ENCODE results near the gene ERBB3. TPM values are rescaled to one million over a fixed set of nuclear protein-coding genes. Genes with fewer than 3 reads are reported as not detected.

ERBB3 gene
- total and polyA plus RNA-seq, 9 donors = 0.72 to 20.6 (median 3.3) TPM

- Histone ChIP-seq H3K27me3 (no peaks in the 10 kb centered on the region), H3K27ac (no peak overlapping the region), H3K36me3 (no peaks in the 10 kb centered on the region), H3K9me3 (no peaks in the 10 kb centered on the region), H3K4me1 (ENCODE audit: insufficient read depth) (no peaks in the 10 kb centered on the region), H3K4me3 (no peak overlapping the region)
- no peak for TF ChIP-seq CTCF (IDR thresholded peaks at IDR 0.05)
- TF ChIP-seq POLR2A (IDR thresholded peaks at IDR 0.05) = no peak
- TF ChIP-seq EP300 (IDR thresholded peaks at IDR 0.05) = no peak
- intact Hi-C loops (cut with DNase I) = loop anchor here in 1 of 4 donors (5.0 kb wide), 1 partner anchor 40 kb away; the partner anchor contains the start of gene SUOX
- DNase-seq = no peak
- WGBS, 3 donors = 72 to 80% (median 78%) methylated on average over 2 of the region's 2 CpGs
Observed at GRCh38 chr12:56037161-56037560, 42.8 kb upstream of the ERBB3 start.

DNA sequence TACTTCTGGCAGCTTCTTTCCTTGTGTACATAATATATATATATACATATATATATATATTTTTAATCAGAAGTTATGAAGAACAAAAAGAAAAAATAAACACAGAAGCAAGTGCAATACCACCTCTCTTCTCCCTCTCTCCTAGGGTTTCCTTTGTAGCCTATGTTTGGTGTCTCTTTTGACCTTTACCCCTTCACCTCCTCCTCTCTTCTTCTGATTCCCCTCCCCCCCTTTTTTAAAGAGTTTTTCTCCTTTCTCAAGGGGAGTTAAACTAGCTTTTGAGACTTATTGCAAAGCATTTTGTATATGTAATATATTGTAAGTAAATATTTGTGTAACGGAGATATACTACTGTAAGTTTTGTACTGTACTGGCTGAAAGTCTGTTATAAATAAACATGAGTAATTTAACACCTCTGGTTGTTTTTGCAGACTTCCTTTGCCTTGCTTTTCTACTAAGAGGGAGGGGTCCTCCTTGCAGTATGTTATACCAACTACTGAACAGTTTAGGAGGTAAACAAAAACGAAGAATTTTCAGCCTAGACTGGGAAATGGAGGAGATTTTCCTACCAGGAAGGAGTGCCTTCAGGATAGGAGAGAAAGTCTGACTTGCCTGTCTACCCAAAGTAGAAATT, 41.8 kb upstream of the ERBB3 start:
- intact Hi-C loops (cut with DNase I) = loop anchor here in 1 of 4 donors (5.0 kb wide), 1 partner anchor 41 kb away; the partner anchor contains the start of gene SUOX
- Histone ChIP-seq H3K9me3 (no peaks in the 10 kb centered on the region), H3K4me1 (ENCODE audit: insufficient read depth) (no peaks in the 10 kb centered on the region), H3K36me3 (no peaks in the 10 kb centered on the region), H3K27ac (no peak overlapping the region), H3K4me3 (no peak overlapping the region), H3K27me3 (no peaks in the 10 kb centered on the region)
- no peak for DNase-seq
- TF ChIP-seq EP300 (IDR thresholded peaks at IDR 0.05) (no peak), POLR2A (IDR thresholded peaks at IDR 0.05) (no peak), CTCF (IDR thresholded peaks at IDR 0.05) (no peak)
- WGBS, 3 donors = 47 to 64% (median 52%) methylated on average over 2 of the region's 2 CpGs

DNA sequence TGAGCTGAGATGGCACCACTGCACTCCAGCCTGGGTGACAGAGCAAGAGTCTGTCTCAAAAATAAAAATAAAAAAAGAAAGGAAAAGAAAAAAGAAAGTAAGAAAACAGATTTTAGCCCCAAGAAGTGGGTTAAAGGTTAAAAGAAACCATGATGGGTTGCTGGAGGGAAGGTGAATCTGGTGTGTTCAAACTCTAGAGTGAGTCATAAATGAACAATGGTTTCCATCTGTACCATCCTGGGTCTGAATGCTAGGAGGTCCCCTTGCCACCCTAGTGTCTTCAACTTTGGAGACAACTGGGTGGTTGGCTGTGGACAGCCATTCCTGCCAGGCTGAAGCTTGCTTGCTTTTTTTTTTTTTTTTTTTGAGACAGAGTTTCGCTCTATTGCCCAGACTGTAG, 39.8 kb upstream of the ERBB3 start:
- WGBS, 3 donors = 93 to 100% (median 100%) methylated on average over 1 of the region's 1 CpG
- Histone ChIP-seq H3K36me3 (no peaks in the 10 kb centered on the region), H3K27ac (no peak overlapping the region), H3K4me3 (no peak overlapping the region), H3K27me3 (no peaks in the 10 kb centered on the region), H3K4me1 (ENCODE audit: insufficient read depth) (no peaks in the 10 kb centered on the region), H3K9me3 (no peaks in the 10 kb centered on the region)
- TF ChIP-seq POLR2A (IDR thresholded peaks at IDR 0.05) = no peak
- no peak for TF ChIP-seq EP300 (IDR thresholded peaks at IDR 0.05)
- TF ChIP-seq CTCF (IDR thresholded peaks at IDR 0.05) = no peak
- intact Hi-C loops (cut with DNase I) = loop anchor here in 3 of 4 donors (2.0 to 10.0 kb wide), 3 partner anchors 43 to 295 kb away; partner anchors contain the start of genes SUOX (in 3 of the 3) and GDF11 (in 1 of the 3)
- no peak for DNase-seq

GRCh38 chr12:56040963-56041551, 38.9 kb upstream of the ERBB3 start:
- no peaks in the 10 kb centered on the region for H3K27me3 ChIP-seq
- WGBS, 3 donors = 51 to 63% (median 53%) methylated on average over 14 of the region's 14 CpGs
- H3K4me1 ChIP-seq (ENCODE audit: insufficient read depth) = no peaks in the 10 kb centered on the region
- peak in 2 of 5 donors; percentile 40 to 41 for DNase-seq
- intact Hi-C loops (cut with DNase I) = loop anchor here in 3 of 4 donors (2.0 to 10.0 kb wide), 3 partner anchors 44 to 296 kb away; partner anchors contain the start of genes SUOX (in 3 of the 3) and GDF11 (in 1 of the 3)
- H3K9me3 ChIP-seq = no peaks in the 10 kb centered on the region
- TF ChIP-seq POLR2A (IDR thresholded peaks at IDR 0.05) (no peak), CTCF (IDR thresholded peaks at IDR 0.05) (peak in 1 of 3 donors; percentile 32)
- peak overlapping the region; percentile 84 to 94 for H3K27ac ChIP-seq
- peak overlapping the region; percentile 85 for H3K4me3 ChIP-seq
- no peaks in the 10 kb centered on the region for H3K36me3 ChIP-seq
